Body of pancreas (tissue), 4 donors: ENCODE data around the gene ABI3.

Source experiments
- CTCF ChIP-seq, 7 experiments: fragments of 450-650 bp in 4 of 7; fragments of 200-600 bp in 3 of 7; sonication (generic) in 3 of 7; IDR thresholded peaks; one replicate each; pipeline ENCODE4 v1.5.1; 2016 to 2019; ENCODE audit warnings: antibody characterized with exemption in 7 of 7
- POLR2A ChIP-seq, 3 donors: fragments of 450-650 bp; IDR thresholded peaks; one replicate each; pipeline ENCODE4 v1.6.1; 2016; ENCODE audit warnings: antibody characterized with exemption in 3 of 3, mild to moderate bottlenecking in 2 of 3

- TF ChIP-seq POLR2A (IDR thresholded peaks at IDR 0.05) (no peak), CTCF (IDR thresholded peaks at IDR 0.05) (no peak)
Observed at GRCh38 chr17:49196520-49196919, 14.0 kb upstream of the ABI3 start.
